Peyer's patch (tissue), 4 donors: ENCODE results near the gene IGFLR1.

Source experiments
- CTCF ChIP-seq, 6 experiments: fragments of 450-650 bp in 4 of 6; fragments of 200-600 bp in 2 of 6; sonication (generic) in 1 of 6; IDR thresholded peaks; one replicate each; pipeline ENCODE4 v1.5.1; 2017 to 2019; ENCODE audit warnings: antibody characterized with exemption in 6 of 6, mild to moderate bottlenecking in 3 of 6, moderate library complexity in 1 of 6
- POLR2A ChIP-seq, 2 donors: fragments of 450-650 bp; IDR thresholded peaks; one replicate each; pipeline ENCODE4 v1.5.1; 2017; ENCODE audit warnings: antibody characterized with exemption in 2 of 2, mild to moderate bottlenecking in 2 of 2, moderate library complexity in 2 of 2

GRCh38 chr19:35731353-35731752 lies 10.9 kb downstream of the IGFLR1 start:
- TF ChIP-seq CTCF (IDR thresholded peaks at IDR 0.05): no peak
- TF ChIP-seq POLR2A (IDR thresholded peaks at IDR 0.05): no peak
